Measurements from ENCODE around the gene BCL6B.

The BCL6B gene

DNA sequence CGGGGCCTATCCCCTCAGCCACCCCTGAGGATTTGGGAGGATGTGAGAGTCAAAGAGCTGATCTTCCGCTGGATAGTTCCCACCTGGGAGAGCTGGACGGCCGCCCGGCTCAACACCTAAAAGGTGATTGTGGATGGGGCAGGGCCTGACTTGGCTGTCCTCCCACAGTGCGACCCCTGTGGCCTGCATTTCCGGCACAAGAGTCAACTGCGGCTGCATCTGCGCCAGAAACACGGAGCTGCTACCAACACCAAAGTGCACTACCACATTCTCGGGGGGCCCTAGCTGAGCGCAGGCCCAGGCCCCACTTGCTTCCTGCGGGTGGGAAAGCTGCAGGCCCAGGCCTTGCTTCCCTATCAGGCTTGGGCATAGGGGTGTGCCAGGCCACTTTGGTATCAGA, 4.5 kb downstream of the BCL6B start:
- TF ChIP-seq POLR2A (IDR thresholded peaks at IDR 0.05; ENCODE audit: low read length) = no peak
- no peak for TF ChIP-seq GATA1 (IDR thresholded peaks at IDR 0.05; ENCODE audit: low read depth, low read length)
- no peak for DNase-seq

DNA sequence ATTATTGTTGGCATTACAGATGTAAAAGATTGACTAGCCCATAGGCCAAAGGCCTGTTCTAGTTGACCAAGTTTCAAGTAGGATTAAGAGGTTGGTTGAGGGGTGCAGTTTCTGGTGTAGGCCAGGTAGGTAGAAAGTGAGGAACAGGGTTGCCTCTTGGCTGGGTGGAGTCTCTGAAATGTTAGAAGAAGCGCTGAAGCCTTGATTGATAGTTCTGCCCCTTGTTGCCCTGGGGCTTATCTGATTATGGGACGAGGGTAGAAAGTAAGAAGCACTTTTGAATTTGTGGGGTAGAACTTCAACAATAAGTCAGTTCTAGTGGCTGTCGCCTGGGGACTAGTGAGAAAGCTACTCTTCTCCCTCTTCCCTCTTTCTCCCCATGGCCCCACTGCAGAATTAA, 6.2 kb downstream of the BCL6B start:
- DNase-seq = no peak
- no peak for TF ChIP-seq POLR2A (IDR thresholded peaks at IDR 0.05; ENCODE audit: low read length)
- no peak for TF ChIP-seq GATA1 (IDR thresholded peaks at IDR 0.05; ENCODE audit: low read depth, low read length)

DNA sequence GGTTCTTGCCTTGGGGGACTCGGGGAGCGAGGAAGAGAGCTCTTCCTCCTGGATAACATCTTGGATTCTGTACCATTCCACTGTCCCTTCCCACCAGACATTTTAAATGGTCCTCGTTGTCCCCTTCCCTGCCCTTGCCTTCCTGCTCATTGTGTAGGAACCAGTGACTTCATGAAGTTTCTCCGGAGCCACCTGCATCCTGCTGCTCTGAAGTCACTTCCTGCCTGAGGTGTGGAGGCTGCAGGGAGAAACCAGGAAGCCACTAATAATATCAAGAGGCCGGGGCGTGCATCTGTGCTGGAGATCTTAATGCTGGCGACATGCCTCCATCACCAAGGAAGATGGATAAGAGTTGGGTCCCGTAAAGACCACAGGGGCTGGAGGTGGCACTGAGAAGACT, 6.8 kb downstream of the BCL6B start:
- TF ChIP-seq POLR2A (IDR thresholded peaks at IDR 0.05; ENCODE audit: low read length) = no peak
- TF ChIP-seq GATA1 (IDR thresholded peaks at IDR 0.05; ENCODE audit: low read depth, low read length) = no peak
- no peak for DNase-seq

DNA sequence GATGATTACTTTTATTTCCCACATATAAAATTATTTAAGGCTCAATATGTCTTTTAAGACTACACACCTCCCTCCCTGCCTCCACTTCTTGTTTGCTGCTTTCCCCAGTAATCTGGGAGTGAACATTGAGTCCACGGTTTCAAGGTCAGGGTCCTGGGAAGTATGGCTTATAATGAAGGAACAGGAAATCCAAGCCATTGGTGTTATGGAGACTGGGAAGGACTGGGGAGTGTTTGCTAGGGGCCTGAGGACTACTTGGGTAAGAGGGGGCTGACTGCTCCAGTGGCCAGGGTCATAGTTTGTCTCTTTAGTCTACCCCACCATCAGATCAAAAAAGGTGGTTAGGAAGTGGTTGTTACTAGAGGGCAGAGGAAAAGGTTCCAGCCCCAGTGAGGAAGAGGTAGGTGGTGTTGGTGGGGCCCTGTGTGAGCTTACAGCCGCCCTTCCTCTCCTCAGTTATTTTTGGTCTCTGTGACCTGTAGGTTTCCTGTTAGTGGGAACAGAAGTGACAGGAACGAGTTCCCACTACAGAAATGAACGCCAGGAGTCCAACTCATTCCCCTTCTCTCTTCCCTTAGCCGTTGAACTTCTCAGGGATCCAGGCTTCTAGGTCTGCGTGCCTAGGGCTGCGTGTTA, 12.2 kb downstream of the BCL6B start:
- no peak for DNase-seq

DNA sequence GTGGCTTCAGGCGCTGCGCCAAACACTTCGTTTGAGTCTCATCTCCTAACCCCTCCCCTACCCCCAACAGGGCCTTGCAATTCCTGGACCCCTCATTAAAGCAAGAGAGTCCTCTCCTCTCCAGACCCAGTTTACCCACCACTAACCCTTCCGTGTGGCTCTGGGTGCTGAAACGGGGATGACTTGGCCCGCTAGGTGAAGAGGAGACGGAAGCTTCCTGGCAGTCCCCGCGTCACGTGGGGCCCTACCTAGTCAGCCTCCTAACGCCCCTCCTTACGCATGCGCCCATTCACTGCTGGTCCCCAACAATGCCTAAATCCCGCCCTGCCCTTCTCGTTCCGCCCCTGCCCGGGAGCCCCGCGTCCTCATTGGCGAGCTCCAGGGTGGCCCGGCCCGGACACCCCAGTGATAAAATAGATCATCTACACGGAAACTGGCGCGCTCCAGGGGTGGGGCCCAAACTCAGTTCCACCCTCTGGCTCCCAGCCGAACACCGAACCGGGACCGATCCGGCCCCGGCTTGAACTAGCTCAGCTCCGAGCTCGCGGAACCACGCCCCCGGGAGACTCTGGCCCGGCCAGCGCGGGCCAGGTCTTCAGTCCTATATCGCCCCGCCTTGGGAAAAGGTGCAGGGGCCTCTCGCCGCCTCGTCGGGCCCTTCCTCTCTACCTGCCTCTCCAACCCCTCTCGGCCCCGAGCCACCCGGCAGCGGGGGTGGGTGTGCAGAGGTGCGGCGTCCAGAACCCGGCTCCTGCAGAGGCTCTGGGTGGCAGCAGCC, 12.9 kb downstream of the BCL6B start, which contains the start of gene SLC16A13:
TSS of gene SLC16A13 (plus strand) at position 425 of the 778 bp plus-strand sequence. CDS start 368 bp downstream, outside the sequence.
- DNase-seq = peak; percentile 96 to 97
- TF ChIP-seq GATA1 (IDR thresholded peaks at IDR 0.05; ENCODE audit: low read depth, low read length) (no peak), POLR2A (IDR thresholded peaks at IDR 0.05; ENCODE audit: low read length) (peak; percentile 99)

More for the DNA sequence above, 12.2 kb downstream of the BCL6B start:
- TF ChIP-seq POLR2A (IDR thresholded peaks at IDR 0.05; ENCODE audit: low read length) = no peak
- no peak for TF ChIP-seq GATA1 (IDR thresholded peaks at IDR 0.05; ENCODE audit: low read depth, low read length)

DNA sequence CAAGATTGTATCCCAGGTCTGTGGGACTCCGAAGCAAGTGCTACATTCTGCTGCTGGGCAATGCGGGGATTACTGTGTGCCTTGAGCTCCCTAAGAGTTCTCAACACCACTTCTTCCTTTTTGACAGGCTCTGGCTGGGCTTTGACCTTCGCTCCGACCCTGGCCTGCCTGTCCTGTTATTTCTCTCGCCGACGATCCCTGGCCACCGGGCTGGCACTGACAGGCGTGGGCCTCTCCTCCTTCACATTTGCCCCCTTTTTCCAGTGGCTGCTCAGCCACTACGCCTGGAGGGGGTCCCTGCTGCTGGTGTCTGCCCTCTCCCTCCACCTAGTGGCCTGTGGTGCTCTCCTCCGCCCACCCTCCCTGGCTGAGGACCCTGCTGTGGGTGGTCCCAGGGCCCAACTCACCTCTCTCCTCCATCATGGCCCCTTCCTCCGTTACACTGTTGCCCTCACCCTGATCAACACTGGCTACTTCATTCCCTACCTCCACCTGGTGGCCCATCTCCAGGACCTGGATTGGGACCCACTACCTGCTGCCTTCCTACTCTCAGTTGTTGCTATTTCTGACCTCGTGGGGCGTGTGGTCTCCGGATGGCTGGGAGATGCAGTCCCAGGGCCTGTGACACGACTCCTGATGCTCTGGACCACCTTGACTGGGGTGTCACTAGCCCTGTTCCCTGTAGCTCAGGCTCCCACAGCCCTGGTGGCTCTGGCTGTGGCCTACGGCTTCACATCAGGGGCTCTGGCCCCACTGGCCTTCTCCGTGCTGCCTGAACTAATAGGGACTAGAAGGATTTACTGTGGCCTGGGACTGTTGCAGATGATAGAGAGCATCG, 15.4 kb downstream of the BCL6B start:
- no peak for DNase-seq
- no peak for TF ChIP-seq GATA1 (IDR thresholded peaks at IDR 0.05; ENCODE audit: low read depth, low read length)
- TF ChIP-seq POLR2A (IDR thresholded peaks at IDR 0.05; ENCODE audit: low read length) = no peak

DNA sequence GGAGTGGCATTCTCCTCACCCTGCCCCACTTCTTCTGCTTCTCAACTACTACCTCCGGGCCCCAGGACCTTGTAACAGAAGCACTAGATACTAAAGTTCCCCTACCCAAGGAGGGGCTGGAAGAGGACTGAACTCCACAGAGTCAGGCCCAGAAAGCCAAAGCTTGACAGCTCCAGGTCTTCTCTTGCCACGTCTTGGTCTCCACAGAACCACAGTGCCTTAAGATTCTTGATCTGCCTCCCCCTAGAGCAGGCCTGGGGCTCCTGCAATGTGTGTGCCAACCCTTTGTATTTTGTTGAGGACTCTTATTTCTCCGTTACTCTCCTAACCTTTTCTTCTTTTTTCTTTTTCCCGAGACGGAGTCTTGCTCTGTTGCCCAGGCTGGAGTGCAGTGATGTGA, 17.0 kb downstream of the BCL6B start:
- DNase-seq = no peak
- no peak for TF ChIP-seq GATA1 (IDR thresholded peaks at IDR 0.05; ENCODE audit: low read depth, low read length)
- TF ChIP-seq POLR2A (IDR thresholded peaks at IDR 0.05; ENCODE audit: low read length) = no peak

DNA sequence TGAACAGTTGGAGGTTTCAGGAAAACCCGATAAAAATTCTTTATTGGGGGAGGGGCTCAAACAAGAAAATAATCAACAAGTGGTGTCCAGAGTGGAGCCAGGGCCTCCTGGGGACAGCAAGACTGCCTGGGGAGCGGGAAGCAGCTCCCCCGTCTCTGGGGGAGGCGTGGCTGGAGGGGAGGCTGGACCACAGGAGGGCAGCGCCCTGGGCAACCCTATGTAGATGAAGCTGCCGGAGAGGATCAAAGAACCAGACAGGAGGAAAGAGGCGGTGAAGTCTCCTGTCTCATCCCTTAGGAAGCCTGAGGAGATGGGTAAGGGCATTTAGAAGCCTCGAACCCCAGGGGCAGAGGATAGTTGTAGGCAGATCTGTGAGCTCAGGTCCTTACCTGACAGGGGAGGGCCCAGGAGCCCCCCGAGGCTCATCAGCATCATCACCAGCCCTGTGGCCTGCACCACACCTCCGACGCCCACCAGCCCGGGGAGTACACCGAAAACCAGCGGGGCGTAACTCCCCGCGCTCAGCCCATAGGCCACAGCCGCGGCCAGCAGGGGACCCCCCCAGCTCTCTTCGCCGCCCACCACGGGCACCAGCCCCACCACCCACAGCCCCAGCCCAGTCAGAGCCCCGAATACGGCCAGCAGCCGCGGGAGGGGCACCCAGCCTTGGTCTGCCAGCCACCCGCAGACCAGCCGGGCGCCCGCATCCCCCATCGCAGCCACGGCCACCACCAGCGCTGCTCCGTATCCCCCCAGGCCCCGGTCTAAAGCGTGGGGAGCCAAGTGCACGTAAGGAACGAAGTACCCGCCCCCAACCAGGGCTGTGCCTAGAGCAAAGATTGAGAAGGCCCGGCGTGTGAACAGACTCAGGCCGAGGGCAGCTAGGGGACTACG, 19.0 kb downstream of the BCL6B start:
- no peak for TF ChIP-seq GATA1 (IDR thresholded peaks at IDR 0.05; ENCODE audit: low read depth, low read length)
- no peak for DNase-seq

DNA sequence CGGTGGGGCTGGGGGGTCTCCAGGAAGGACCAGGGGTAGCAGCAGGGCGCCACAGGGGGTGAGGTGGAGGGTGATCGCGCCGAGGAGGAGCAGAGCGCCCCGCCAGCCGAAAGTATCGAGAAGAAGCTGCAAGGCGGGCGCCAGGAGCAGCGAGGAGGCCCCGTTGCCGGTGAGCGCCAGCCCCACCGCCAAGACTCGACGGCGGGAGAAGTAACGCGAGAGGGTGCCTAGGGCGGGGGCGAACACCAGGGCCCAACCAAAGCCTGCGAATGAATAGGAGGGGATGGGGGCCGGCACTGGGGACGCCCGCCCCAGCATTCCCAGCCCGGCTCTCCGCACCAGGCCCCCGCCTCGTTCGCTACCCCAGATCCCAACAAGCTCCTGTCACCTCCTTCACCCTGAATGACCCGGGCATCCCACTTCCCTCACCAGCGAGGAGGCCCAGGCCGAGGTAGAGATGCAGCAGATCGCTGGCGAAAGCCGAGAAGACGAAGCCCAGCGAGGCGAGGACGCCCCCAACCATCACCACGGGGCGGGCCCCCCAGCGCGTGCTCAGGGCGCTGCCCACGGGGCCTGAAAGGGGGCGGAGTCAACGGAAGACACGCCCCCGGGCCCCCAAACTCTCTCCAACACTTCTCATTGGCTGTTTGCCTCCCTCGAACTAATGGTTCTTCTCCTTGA, 19.8 kb downstream of the BCL6B start:
- TF ChIP-seq POLR2A (IDR thresholded peaks at IDR 0.05; ENCODE audit: low read length) = peak; percentile 26
- TF ChIP-seq GATA1 (IDR thresholded peaks at IDR 0.05; ENCODE audit: low read depth, low read length) = no peak
- DNase-seq = peak in 1 of 2 experiments; percentile 26

DNA sequence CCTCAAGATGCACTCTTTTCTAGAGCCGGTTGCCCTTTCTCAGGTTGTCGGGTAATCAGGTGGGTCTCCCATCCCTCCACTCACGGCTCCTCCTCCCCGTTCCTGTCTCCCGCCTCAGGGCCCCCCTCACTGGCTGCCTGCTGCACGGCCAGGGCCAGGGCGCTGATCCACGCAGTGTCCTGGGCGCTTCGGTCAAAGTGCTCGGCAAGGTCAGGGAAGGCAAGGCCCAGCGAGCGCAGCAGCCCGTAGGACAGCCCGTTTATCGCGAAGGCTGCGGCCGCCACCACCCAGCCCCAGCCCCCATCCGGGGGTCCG, 20.3 kb downstream of the BCL6B start:
- TF ChIP-seq GATA1 (IDR thresholded peaks at IDR 0.05; ENCODE audit: low read depth, low read length) = no peak
- TF ChIP-seq POLR2A (IDR thresholded peaks at IDR 0.05; ENCODE audit: low read length) = peak; percentile 4
- DNase-seq = no peak

DNA sequence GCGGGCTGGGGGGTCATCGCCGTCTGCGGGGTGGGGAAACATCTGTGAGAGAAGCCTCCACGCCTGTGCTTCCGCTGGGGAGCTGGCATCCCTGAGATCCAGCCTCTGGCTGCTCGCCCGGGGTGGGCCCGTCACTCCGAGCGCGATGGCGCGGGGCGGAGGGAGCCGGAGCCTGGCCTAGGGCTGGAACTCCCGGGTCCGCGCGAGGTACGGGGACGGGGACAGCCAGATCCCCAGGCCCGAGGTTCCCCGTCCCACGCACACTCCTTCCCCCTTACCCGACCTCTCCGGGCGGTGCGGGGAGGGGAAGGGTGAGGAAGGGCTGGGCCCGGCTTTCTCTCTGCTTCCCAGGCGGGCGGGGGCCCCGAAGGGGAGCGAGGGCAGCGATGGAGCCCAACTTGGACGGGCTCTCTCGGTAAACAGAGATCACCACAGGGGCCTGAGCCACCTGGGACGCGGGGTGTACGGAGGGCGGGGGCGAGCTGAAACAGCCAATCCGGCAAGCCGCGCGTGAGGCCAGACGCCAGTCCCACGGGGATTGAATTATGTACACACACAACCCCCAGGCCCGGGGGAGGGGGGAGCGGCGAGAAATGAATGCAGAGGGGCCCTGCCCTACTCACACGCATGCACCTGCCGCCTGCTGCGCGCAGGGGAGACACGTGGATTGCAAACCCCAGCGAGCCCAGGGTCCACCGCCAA, 20.8 kb downstream of the BCL6B start, which contains the start of gene SLC16A11:
TSS of gene SLC16A11 (minus strand) at position 596 of the 702 bp plus-strand sequence. CDS start at position 17, 579 bp downstream.
- no peak for TF ChIP-seq GATA1 (IDR thresholded peaks at IDR 0.05; ENCODE audit: low read depth, low read length)
- TF ChIP-seq POLR2A (IDR thresholded peaks at IDR 0.05; ENCODE audit: low read length) = no peak
- DNase-seq = no peak

DNA sequence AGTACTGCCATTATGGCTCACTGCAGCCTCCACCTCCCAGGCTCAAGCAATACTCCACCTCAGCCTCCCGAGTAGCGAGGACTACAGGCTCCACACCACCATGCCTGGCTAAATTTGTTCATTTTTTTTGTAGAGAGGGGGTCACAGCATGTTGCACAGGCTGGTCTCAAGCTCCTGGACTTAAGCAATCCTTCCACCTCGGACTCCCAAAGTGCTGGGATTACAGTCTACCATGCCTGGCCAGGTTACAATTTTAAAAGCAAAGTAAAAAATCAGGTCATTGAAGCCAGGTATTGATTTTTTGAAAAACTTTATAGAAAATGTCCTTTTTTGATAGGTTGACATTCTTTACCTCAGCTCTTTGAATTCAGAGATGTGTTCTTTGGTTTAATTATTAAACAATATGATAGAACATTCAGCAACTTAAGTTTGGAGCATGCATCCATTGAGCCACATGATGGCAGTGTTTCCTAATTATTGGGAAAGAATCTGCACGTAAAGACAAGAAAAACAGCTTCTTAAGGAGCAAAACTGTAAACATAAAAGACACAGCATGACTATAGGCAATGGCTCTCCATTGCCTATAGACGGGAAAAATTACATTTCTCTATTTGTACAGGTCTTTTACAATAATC, 22.8 kb downstream of the BCL6B start:
- TF ChIP-seq POLR2A (IDR thresholded peaks at IDR 0.05; ENCODE audit: low read length) (no peak), GATA1 (IDR thresholded peaks at IDR 0.05; ENCODE audit: low read depth, low read length) (no peak)
- peak; percentile 72 to 83 for DNase-seq

Measured in erythroblast (primary cell).